Karpas-422 (cell line): Measurements from ENCODE around the gene FBXL13. TPM values are rescaled to one million over a fixed set of nuclear protein-coding genes. Genes with fewer than 3 reads are reported as not detected.
"Not testable (repeated sequence)": the region's sequence is repeated elsewhere in the genome, so short reads cannot be mapped to it uniquely, and the experiment has no call there.

Experiments
- DNase-seq: peaks from one replicate; pipeline ENCODE4 v3.0.0-alpha.2; 2015
- H2AFZ ChIP-seq: fragments of 200-600 bp; sonication (generic); 2 replicates; pipeline ENCODE4 v1.6.1; 2014; ENCODE audit warnings: antibody characterized with exemption, low read length, mixed read lengths
- H3K27ac ChIP-seq: fragments of 200-600 bp; sonication (generic); 2 replicates; pipeline ENCODE4 v1.5.1; 2014; ENCODE audit warnings: mild to moderate bottlenecking, low read length, moderate library complexity
- H3K27me3 ChIP-seq: fragments of 200-600 bp; sonication (generic); 2 replicates; pipeline ENCODE4 v1.6.1; 2014; ENCODE audit warnings: low read length, mixed read lengths
- H3K36me3 ChIP-seq: fragments of 200-600 bp; sonication (generic); 2 replicates; pipeline ENCODE4 v1.6.1; 2014; ENCODE audit warnings: low read length, mixed read lengths; ENCODE audit not compliant: insufficient read depth
- H3K4me1 ChIP-seq: fragments of 200-600 bp; sonication (generic); 2 replicates; pipeline ENCODE4 v1.6.1; 2014; ENCODE audit warnings: mild to moderate bottlenecking, low read length, mixed read lengths
- H3K4me2 ChIP-seq: fragments of 200-600 bp; sonication (generic); 2 replicates; pipeline ENCODE4 v1.6.1; 2014; ENCODE audit warnings: low read length, low read depth, mild to moderate bottlenecking; ENCODE audit not compliant: poor library complexity, severe bottlenecking
- H3K4me3 ChIP-seq: fragments of 200-600 bp; sonication (generic); 2 replicates; pipeline ENCODE4 v1.5.1; 2014; ENCODE audit warnings: mild to moderate bottlenecking, antibody characterized with exemption, low read length, mixed read lengths
- H3K79me2 ChIP-seq: fragments of 200-600 bp; sonication (generic); 2 replicates; pipeline ENCODE4 v1.6.1; 2014; ENCODE audit warnings: mild to moderate bottlenecking, low read length, mixed read lengths
- H3K9ac ChIP-seq: fragments of 200-600 bp; sonication (generic); 2 replicates; pipeline ENCODE4 v1.6.0; 2014; ENCODE audit warnings: low read length
- H3K9me2 ChIP-seq: fragments of 200-600 bp; sonication (generic), shearing (Covaris generic); replicated peaks from 2 replicates; pipeline ENCODE4 v1.6.0; 2014; ENCODE audit warnings: mild to moderate bottlenecking, low read length, moderate library complexity; ENCODE audit not compliant: insufficient read depth
- H3K9me3 ChIP-seq: fragments of 300-700, 200-600 bp; sonication (generic); 2 replicates; pipeline ENCODE4 v1.6.1; 2014; ENCODE audit warnings: low read length, mixed read lengths
- H4K20me1 ChIP-seq: fragments of 200-600 bp; sonication (generic); 2 replicates; pipeline ENCODE4 v1.6.1; 2014; ENCODE audit warnings: mild to moderate bottlenecking, antibody characterized with exemption, low read length, low read depth; ENCODE audit not compliant: insufficient read depth
- total RNA-seq: library from RNA; depleted of rRNA; stranded (reverse); fragments of >200 nt; shearing (Covaris generic); gene quantifications from 2 replicates; pipeline ENCODE4 v1.2.3, GENCODE V29; 2014; ENCODE audit warnings: low replicate concordance

FBXL13 gene
- total RNA-seq, 1 experiment from 2014 or later, result 4.2 TPM

- H3K9me2 ChIP-seq, result no peaks in the 10 kb centered on the region
- no peak for DNase-seq
These were observed 41.2 kb upstream of the FBXL13 start for GRCh38 chr7:103115771-103116170.

GRCh38 chr7:103114576-103115008 lies 40.0 kb upstream of the FBXL13 start:
- no peaks in the 10 kb centered on the region for H3K27me3 ChIP-seq
- peaks cover 18% of the 10 kb centered on the region for H3K79me2 ChIP-seq
- DNase-seq, result no peak
- no peaks in the 10 kb centered on the region for H3K9me3 ChIP-seq
- no peak overlapping the region for H2AFZ ChIP-seq
- H3K4me1 ChIP-seq, result no peaks in the 10 kb centered on the region
- H3K9ac ChIP-seq, result no peak overlapping the region
- no peaks in the 10 kb centered on the region for H4K20me1 ChIP-seq
- H3K27ac ChIP-seq, result no peak overlapping the region
- H3K4me3 ChIP-seq, result no peak overlapping the region
- H3K4me2 ChIP-seq, result no peak overlapping the region
- peaks cover 28% of the 10 kb centered on the region for H3K36me3 ChIP-seq
- no peaks in the 10 kb centered on the region for H3K9me2 ChIP-seq

More at GRCh38 chr7:103115771-103116170, 41.2 kb upstream of the FBXL13 start:
- Histone ChIP-seq H3K9ac (no peak overlapping the region), H3K27me3 (no peaks in the 10 kb centered on the region), H3K4me3 (no peak overlapping the region), H3K27ac (no peak overlapping the region), H3K4me1 (no peaks in the 10 kb centered on the region), H3K79me2 (peaks cover 26% of the 10 kb centered on the region), H3K4me2 (no peak overlapping the region), H3K36me3 (peaks cover 33% of the 10 kb centered on the region), H3K9me3 (no peaks in the 10 kb centered on the region), H4K20me1 (no peaks in the 10 kb centered on the region), H2AFZ (no peak overlapping the region)

GRCh38 chr7:103113164-103113563 lies 38.6 kb upstream of the FBXL13 start:
- no peak overlapping the region for H2AFZ ChIP-seq
- no peak overlapping the region for H3K27ac ChIP-seq
- no peaks in the 10 kb centered on the region for H3K27me3 ChIP-seq
- H3K9ac ChIP-seq, result no peak overlapping the region
- H3K4me3 ChIP-seq, result no peak overlapping the region
- no peak for DNase-seq
- no peak overlapping the region for H3K4me2 ChIP-seq
- peaks cover 11% of the 10 kb centered on the region for H3K79me2 ChIP-seq
- H4K20me1 ChIP-seq, result no peaks in the 10 kb centered on the region
- H3K36me3 ChIP-seq, result peaks cover 19% of the 10 kb centered on the region
- no peaks in the 10 kb centered on the region for H3K9me2 ChIP-seq
- no peaks in the 10 kb centered on the region for H3K4me1 ChIP-seq
- H3K9me3 ChIP-seq, result no peaks in the 10 kb centered on the region

- H3K4me3 ChIP-seq, H3K36me3 ChIP-seq, H3K4me2 ChIP-seq, H4K20me1 ChIP-seq, H2AFZ ChIP-seq, H3K27ac ChIP-seq, DNase-seq, H3K9ac ChIP-seq, H3K27me3 ChIP-seq, H3K4me1 ChIP-seq, H3K79me2 ChIP-seq, H3K9me2 ChIP-seq, H3K9me3 ChIP-seq: not testable (repeated sequence)
These were observed 32.1 kb upstream of the FBXL13 start for GRCh38 chr7:103106703-103107070.

GRCh38 chr7:103106005-103106702 lies 31.6 kb upstream of the FBXL13 start:
- Histone ChIP-seq H3K9ac (no peak overlapping the region), H3K4me3 (no peak overlapping the region), H3K9me2 (no peaks in the 10 kb centered on the region), H3K79me2 (no peaks in the 10 kb centered on the region; the same call in 1 of the 2 replicates), H3K27ac (no peak overlapping the region), H4K20me1 (no peaks in the 10 kb centered on the region), H3K27me3 (no peaks in the 10 kb centered on the region), H3K9me3 (no peaks in the 10 kb centered on the region), H2AFZ (no peak overlapping the region), H3K4me1 (no peaks in the 10 kb centered on the region), H3K36me3 (peaks cover 9% of the 10 kb centered on the region; the same call in 1 of the 2 replicates), H3K4me2 (no peak overlapping the region)
- no peak for DNase-seq

- no peak overlapping the region for H2AFZ ChIP-seq
- no peak overlapping the region for H3K4me3 ChIP-seq
- H3K4me2 ChIP-seq, result no peak overlapping the region
- no peaks in the 10 kb centered on the region for H3K9me2 ChIP-seq
- H3K79me2 ChIP-seq, result peaks cover 6% of the 10 kb centered on the region; the same call in 1 of the 2 replicates
- H4K20me1 ChIP-seq, result no peaks in the 10 kb centered on the region
- H3K36me3 ChIP-seq, result peaks cover 26% of the 10 kb centered on the region; the same call in 1 of the 2 replicates
- H3K27ac ChIP-seq, result no peak overlapping the region
- H3K27me3 ChIP-seq, result no peaks in the 10 kb centered on the region
- peaks cover 11% of the 10 kb centered on the region for H3K4me1 ChIP-seq
- no peak for DNase-seq
- H3K9me3 ChIP-seq, result no peaks in the 10 kb centered on the region
- H3K9ac ChIP-seq, result no peak overlapping the region
These were observed 26.9 kb upstream of the FBXL13 start for GRCh38 chr7:103101543-103101942.

GRCh38 chr7:103100348-103100747 lies 25.8 kb upstream of the FBXL13 start:
- H2AFZ ChIP-seq, result no peak overlapping the region
- H3K4me3 ChIP-seq, result no peak overlapping the region
- peaks cover 11% of the 10 kb centered on the region for H3K4me1 ChIP-seq
- DNase-seq, result no peak
- H3K9me2 ChIP-seq, result no peaks in the 10 kb centered on the region
- peaks cover 7% of the 10 kb centered on the region for H3K79me2 ChIP-seq
- no peaks in the 10 kb centered on the region for H4K20me1 ChIP-seq
- no peak overlapping the region for H3K4me2 ChIP-seq
- H3K9ac ChIP-seq, result no peak overlapping the region
- H3K36me3 ChIP-seq, result peaks cover 34% of the 10 kb centered on the region
- peak overlapping the region; percentile 32; the same call in 1 of the 2 replicates for H3K27ac ChIP-seq
- H3K27me3 ChIP-seq, result no peaks in the 10 kb centered on the region
- no peaks in the 10 kb centered on the region for H3K9me3 ChIP-seq

- H4K20me1 ChIP-seq, result no peaks in the 10 kb centered on the region
- H3K9me3 ChIP-seq, result no peaks in the 10 kb centered on the region
- H3K36me3 ChIP-seq, result peaks cover 45% of the 10 kb centered on the region
- H3K79me2 ChIP-seq, result peaks cover 15% of the 10 kb centered on the region
- peaks cover 11% of the 10 kb centered on the region for H3K4me1 ChIP-seq
- H3K4me2 ChIP-seq, result no peak overlapping the region
- H3K9ac ChIP-seq, result no peak overlapping the region
- H3K4me3 ChIP-seq, result no peak overlapping the region
- H2AFZ ChIP-seq, result no peak overlapping the region
- H3K27me3 ChIP-seq, result no peaks in the 10 kb centered on the region
- no peak for DNase-seq
- H3K9me2 ChIP-seq, result no peaks in the 10 kb centered on the region
- H3K27ac ChIP-seq, result no peak overlapping the region
These were observed 22.4 kb upstream of the FBXL13 start for GRCh38 chr7:103097041-103097440.
